K562 (cell line): Measurements from ENCODE around the gene TULP1. TPM values are rescaled to one million over a fixed set of nuclear protein-coding genes. Genes with fewer than 3 reads are reported as not detected.

Experiments used
- CREB3 ChIP-seq: fragments of 450-650 bp; conservative IDR thresholded peaks from 2 replicates; pipeline ENCODE4 v1.6.1; 2016; ENCODE audit warnings: missing genetic modification characterization, low read depth, mild to moderate bottlenecking, missing compliant biosample characterization, moderate library complexity
- MTA2 ChIP-seq: fragments of 450-650 bp; IDR thresholded peaks from 2 replicates; pipeline ENCODE4 v1.6.1; 2016; ENCODE audit warnings: low read depth
- THAP12 ChIP-seq: fragments of 250-450 bp; sonication (Bioruptor Pico); IDR thresholded peaks from 2 replicates; pipeline ENCODE4 v1.9.0; 2021; ENCODE audit warnings: mild to moderate bottlenecking, inconsistent platforms
- THRB ChIP-seq: fragments of 450-650 bp; formaldehyde crosslinking; conservative IDR thresholded peaks from 2 replicates; pipeline ENCODE4 v1.4.0; 2022; ENCODE audit warnings: mild to moderate bottlenecking, missing genetic modification characterization
- XRCC4 ChIP-seq: IDR thresholded peaks from one replicate; pipeline ENCODE4 v1.6.1; 2011; ENCODE audit not compliant: insufficient read depth, insufficient read length; ENCODE audit errors: extremely low read depth
- ZNF121 ChIP-seq: sonication (generic); formaldehyde crosslinking; conservative IDR thresholded peaks from 2 replicates; pipeline ENCODE4 v1.8.0; 2022; ENCODE audit warnings: missing genetic modification reagents
- ZNF407 ChIP-seq: fragments of 450-650 bp; IDR thresholded peaks from 2 replicates; pipeline ENCODE4 v1.6.1; 2016; ENCODE audit warnings: low read depth
- ZNF609 ChIP-seq: sonication (generic); formaldehyde crosslinking; IDR thresholded peaks from 2 replicates; pipeline ENCODE4 v1.8.1; 2023; ENCODE audit warnings: missing genetic modification reagents, mild to moderate bottlenecking, borderline replicate concordance
- polyA plus RNA-seq, 8 experiments: library from polyadenylated mRNA; depleted of rRNA in 4 of 8; stranded (reverse) in 5 of 8; unstranded in 3 of 8; fragments of >200 nt; fragmentation: Nextera tagmentation in 2 of 8; fragmentation: Illumina TruSeq in 1 of 8; extraction: Ambion mirVana in 2 of 8; extraction: Trizol in 1 of 8; gene quantifications; 2 replicates each; pipeline versions ENCODE4 v1.2.1 to v1.2.3, GENCODE V29; 2011 to 2014; ENCODE audit warnings: inconsistent platforms in 1 of 8, missing spikeins in 1 of 8
- total RNA-seq, 7 experiments: library from RNA; depleted of rRNA in 6 of 7; stranded (reverse); fragments of >200 nt in 6 of 7; fragmentation: Illumina TruSeq in 2 of 7; extraction: Trizol in 2 of 7; gene quantifications; 2 replicates each; pipeline versions ENCODE4 v1.2.1 to v1.2.3, GENCODE V29; 2011 to 2021; ENCODE audit warnings: low replicate concordance in 1 of 7

The TULP1 gene
- total and polyA plus RNA-seq, 9 of the 15 experiments (the other 6 are each of a cell fraction or from before 2014, with no cell fraction given) = 0.06 to 0.17 (median 0.09) TPM; not detected in 6

- TF ChIP-seq CREB3 (tag) = no peak
- no peak for TF ChIP-seq ZNF407
- no peak for TF ChIP-seq XRCC4
- no peak for TF ChIP-seq MTA2
- TF ChIP-seq ZNF609 (CRISPR knock-in tag) = no peak
- TF ChIP-seq ZNF121 = no peak
- no peak for TF ChIP-seq THRB (CRISPR knock-in tag)
- peak; percentile 83 for TF ChIP-seq THAP12 (CRISPR knock-in tag)
These were observed 15.7 kb downstream of the TULP1 start, which contains the start of gene TEAD3 (continued) for GRCh38 chr6:35496841-35497570.
